Osteocyte (in vitro differentiated cells): ENCODE measurements around the gene PTX4. TPM values are rescaled to one million over a fixed set of nuclear protein-coding genes. Genes with fewer than 3 reads are reported as not detected.

ENCODE experiments used
- DNase-seq: peaks from one replicate; pipeline ENCODE4 v3.0.0; 2021; ENCODE audit warnings: mixed read lengths; ENCODE audit not compliant: unreplicated experiment; ENCODE audit errors: extremely low spot score
- H3K27ac Mint-ChIP-seq: one replicate; pipeline ENCODE4 v1.8.0; 2021; ENCODE audit warnings: mild to moderate bottlenecking, mixed read lengths; ENCODE audit not compliant: unreplicated experiment
- H3K27me3 Mint-ChIP-seq: one replicate; pipeline ENCODE4 v1.8.0; 2021; ENCODE audit warnings: mixed read lengths; ENCODE audit not compliant: unreplicated experiment
- H3K36me3 Mint-ChIP-seq: one replicate; pipeline ENCODE4 v1.8.0; 2021; ENCODE audit warnings: mixed read lengths; ENCODE audit not compliant: unreplicated experiment
- H3K4me1 Mint-ChIP-seq: one replicate; pipeline ENCODE4 v1.8.0; 2021; ENCODE audit warnings: mixed read lengths; ENCODE audit not compliant: unreplicated experiment
- H3K4me3 Mint-ChIP-seq: one replicate; pipeline ENCODE4 v1.8.0; 2021; ENCODE audit warnings: mild to moderate bottlenecking, moderate library complexity, mixed read lengths; ENCODE audit not compliant: unreplicated experiment
- H3K9me3 Mint-ChIP-seq: one replicate; pipeline ENCODE4 v1.8.0; 2021; ENCODE audit warnings: mixed read lengths; ENCODE audit not compliant: unreplicated experiment
- total RNA-seq: library from RNA; stranded (reverse); gene quantifications from 2 replicates; pipeline ENCODE4 v1.2.1, GENCODE V29; 2021
- TF ChIP-seq, protein P1 (sequence below): fragments of 200-600 bp; sonication (generic); IDR thresholded peaks from 2 replicates; pipeline ENCODE4 v1.5.0; 2021; ENCODE audit warnings: antibody characterized with exemption, mild to moderate bottlenecking, moderate library complexity

The PTX4 gene
- total RNA-seq, 1 donor from 2014 or later: not detected

DNA sequence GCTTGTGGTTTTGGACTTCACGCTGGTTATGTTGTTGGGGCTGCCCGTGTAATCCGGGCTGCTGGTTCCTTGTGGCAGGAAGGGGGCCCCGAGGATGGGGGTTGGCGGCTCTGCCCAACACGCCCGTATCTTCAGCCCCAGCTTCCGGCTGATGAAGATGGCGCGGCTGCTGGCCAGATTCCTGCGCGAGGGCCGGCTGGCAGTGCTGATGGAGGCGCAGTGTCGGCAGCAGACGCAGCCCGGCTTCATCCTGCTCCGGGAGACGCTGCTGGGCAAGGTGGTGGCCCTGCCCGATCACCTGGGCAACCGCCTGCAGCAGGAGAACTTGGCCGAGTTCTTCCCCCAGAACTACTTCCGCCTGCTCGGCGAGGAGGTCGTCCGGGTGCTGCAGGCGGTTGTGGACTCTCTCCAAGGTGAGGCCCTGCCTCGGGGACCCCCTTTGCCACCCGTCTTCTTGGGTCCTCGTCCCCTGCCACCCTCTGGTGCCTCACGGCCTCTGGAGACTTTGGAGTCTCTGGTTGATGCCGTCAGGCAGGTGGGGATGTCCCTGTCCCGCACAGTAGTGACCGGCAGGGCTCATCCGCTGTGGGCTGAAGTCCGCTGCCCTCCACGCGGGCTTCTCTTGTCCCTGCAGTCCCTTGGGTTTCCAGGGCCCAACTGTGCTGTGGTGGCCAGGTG is 6.6 kb upstream of the PTX4 start:
- Mint-ChIP-seq H3K4me3 (no peak overlapping the region), H3K9me3 (no peaks in the 10 kb centered on the region), H3K4me1 (peaks cover 17% of the 10 kb centered on the region), H3K27ac (no peak overlapping the region), H3K36me3 (peaks cover 7% of the 10 kb centered on the region), H3K27me3 (no peaks in the 10 kb centered on the region)
- peak; percentile 80 for DNase-seq
- TF ChIP-seq, protein P1, sequence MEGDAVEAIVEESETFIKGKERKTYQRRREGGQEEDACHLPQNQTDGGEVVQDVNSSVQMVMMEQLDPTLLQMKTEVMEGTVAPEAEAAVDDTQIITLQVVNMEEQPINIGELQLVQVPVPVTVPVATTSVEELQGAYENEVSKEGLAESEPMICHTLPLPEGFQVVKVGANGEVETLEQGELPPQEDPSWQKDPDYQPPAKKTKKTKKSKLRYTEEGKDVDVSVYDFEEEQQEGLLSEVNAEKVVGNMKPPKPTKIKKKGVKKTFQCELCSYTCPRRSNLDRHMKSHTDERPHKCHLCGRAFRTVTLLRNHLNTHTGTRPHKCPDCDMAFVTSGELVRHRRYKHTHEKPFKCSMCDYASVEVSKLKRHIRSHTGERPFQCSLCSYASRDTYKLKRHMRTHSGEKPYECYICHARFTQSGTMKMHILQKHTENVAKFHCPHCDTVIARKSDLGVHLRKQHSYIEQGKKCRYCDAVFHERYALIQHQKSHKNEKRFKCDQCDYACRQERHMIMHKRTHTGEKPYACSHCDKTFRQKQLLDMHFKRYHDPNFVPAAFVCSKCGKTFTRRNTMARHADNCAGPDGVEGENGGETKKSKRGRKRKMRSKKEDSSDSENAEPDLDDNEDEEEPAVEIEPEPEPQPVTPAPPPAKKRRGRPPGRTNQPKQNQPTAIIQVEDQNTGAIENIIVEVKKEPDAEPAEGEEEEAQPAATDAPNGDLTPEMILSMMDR: no peak

DNA sequence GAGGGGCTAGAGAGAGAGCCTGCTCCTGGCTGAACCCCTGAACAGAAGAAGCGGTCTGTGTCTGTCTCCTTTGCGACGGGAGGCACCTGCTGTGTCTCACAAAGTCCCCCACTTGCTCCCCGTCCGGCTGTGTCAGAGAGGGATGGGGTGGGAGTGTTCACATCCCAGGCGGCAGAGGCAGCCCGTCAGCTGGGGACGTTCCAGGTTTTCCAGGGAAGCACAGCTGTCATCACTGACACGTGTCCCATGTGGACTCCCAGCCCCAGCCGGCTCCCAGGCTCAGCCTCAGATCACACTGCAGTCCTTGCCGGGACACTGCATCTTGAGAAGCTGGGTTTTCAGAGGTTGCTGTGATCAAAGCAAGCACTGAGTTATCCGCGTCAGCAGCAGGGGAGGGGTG is 6.0 kb upstream of the PTX4 start:
- Mint-ChIP-seq H3K27me3 (no peaks in the 10 kb centered on the region), H3K27ac (no peak overlapping the region), H3K36me3 (peaks cover 7% of the 10 kb centered on the region), H3K4me1 (peaks cover 17% of the 10 kb centered on the region), H3K9me3 (no peaks in the 10 kb centered on the region), H3K4me3 (peak overlapping the region; percentile 83)
- peak; percentile 77 for DNase-seq
- TF ChIP-seq, protein P1: no peak

DNA sequence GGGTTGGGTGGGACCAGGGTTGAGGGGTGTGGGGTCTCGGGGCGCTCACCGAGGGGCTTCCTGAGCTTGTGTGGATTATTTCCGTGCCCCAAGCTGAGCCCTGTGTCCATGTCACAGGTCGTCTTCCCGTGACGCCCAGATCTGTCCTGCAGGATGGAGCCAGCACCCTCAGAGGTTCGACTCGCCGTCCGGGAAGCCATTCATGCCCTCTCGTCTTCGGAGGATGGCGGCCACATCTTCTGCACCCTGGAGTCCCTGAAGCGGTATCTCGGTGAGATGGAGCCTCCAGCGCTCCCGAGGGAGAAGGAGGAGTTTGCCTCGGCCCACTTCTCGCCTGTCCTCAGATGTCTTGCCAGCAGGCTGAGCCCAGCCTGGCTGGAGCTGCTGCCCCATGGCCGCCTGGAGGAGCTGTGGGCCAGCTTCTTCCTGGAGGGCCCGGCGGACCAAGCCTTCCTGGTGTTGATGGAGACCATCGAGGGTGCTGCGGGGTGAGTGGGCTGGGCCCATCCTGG is 5.4 kb upstream of the PTX4 start:
- Mint-ChIP-seq H3K36me3 (peaks cover 7% of the 10 kb centered on the region), H3K27me3 (no peaks in the 10 kb centered on the region), H3K4me3 (peak overlapping the region; percentile 83), H3K4me1 (peaks cover 17% of the 10 kb centered on the region), H3K27ac (peak overlapping the region; percentile 63), H3K9me3 (no peaks in the 10 kb centered on the region)
- TF ChIP-seq, protein P1: peak; percentile 64
- peak; percentile 87 for DNase-seq

DNA sequence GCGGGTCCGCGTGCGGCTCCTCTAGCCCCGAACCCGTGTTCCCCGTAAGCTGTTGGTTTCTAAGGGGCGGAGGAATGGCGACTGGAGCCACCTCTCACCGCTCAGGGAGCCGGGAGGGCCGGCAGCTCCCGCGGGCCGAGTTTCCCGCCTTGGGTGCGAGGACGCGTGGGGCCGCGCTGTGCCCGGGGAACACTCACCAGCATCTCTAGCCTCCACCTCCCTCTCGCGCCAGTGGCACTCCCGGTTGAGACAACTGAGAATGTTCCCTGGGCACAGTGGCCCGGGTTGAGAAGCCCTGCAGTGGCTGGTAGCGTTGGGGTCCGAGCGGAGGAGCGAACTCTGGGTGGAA is 5.0 kb upstream of the PTX4 start:
- Mint-ChIP-seq H3K4me1 (peaks cover 17% of the 10 kb centered on the region), H3K36me3 (peaks cover 6% of the 10 kb centered on the region), H3K27me3 (no peaks in the 10 kb centered on the region), H3K27ac (peak overlapping the region; percentile 63), H3K4me3 (peak overlapping the region; percentile 83), H3K9me3 (no peaks in the 10 kb centered on the region)
- TF ChIP-seq, protein P1: no peak
- peak; percentile 84 for DNase-seq

DNA sequence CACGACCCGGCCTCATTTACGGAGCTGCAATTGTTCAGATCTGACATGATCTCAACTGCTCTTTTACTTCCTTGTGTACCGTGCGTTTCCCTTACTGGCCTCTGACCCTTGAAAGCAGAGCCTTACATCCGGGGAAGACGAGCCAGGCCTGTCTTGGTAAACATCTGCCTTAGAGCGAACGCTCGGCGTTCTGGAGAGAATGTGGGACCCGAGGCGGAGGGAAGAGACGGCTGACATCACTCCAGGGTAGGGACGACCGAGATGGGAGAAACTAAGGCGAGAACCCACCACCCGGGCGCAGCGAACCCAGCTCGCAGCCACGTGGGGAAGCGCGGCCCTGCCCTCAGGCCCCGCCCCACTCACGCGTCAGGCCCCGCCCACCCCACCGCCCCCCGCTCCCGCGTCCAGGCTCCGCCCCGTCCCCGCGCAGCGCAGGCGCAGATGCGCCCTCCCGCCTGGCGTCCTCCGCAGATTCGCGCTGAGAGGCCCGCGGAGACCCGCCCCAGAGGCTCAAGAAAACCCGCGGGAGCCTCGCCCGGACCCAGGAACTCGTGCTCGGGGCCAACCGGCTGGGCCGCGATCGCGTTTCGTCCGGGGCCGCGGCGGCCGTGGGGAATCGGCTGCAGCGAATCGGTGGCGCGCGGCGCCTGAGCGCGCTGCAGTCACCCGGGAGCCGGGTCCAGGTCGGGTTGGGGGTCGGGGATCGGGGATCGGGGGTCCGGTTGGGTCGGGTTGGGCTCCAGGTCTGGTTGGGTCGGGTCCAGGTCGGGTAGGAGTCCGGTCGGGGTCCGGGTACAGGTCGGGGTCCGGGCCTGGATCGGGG is 4.4 kb upstream of the PTX4 start, which contains the start of gene TELO2:
TSS of gene TELO2 (plus strand) at position 438 of the 823 bp plus-strand sequence. CDS start 922 bp downstream, outside the sequence.
- Mint-ChIP-seq H3K36me3 (peaks cover 2% of the 10 kb centered on the region), H3K4me3 (peak within 1 kb of the TSS; percentile 83), H3K27me3 (no peaks in the 10 kb centered on the region), H3K9me3 (no peaks in the 10 kb centered on the region), H3K4me1 (peaks cover 17% of the 10 kb centered on the region), H3K27ac (peak within 1 kb of the TSS; percentile 88)
- DNase-seq: peak; percentile 95
- TF ChIP-seq, protein P1: no peak
